OCI-LY7 (cell line): ENCODE measurements around the gene H1-8. TPM values are rescaled to one million over a fixed set of nuclear protein-coding genes. Genes with fewer than 3 reads are reported as not detected.
"Not testable (repeated sequence)": the region's sequence is repeated elsewhere in the genome, so short reads cannot be mapped to it uniquely, and the experiment has no call there.

ENCODE experiments used
- BruUV-seq: library from RNA; stranded (reverse); fragments of 400-500 nt; replicated peaks from 2 replicates; lab custom pipeline; 2021; lab: Mats Ljungman, UMichigan
- CTCF ChIA-PET: fragments of 300-600 bp; sonication (Branson Sonifier 250); formaldehyde crosslinking; loops from one replicate; lab custom pipeline; 2022; ENCODE audit warnings: antibody characterized with exemption; ENCODE audit not compliant: unreplicated experiment; lab: Charles Lee
- POLR2A ChIA-PET: fragments of 300-600 bp; sonication (Branson Sonifier 250); formaldehyde crosslinking; loops from one replicate; lab custom pipeline; 2022; ENCODE audit warnings: antibody characterized with exemption; lab: Charles Lee
- DNase-seq: peaks from one replicate; pipeline ENCODE4 v3.0.0-alpha.2; 2015; ENCODE audit warnings: low spot score
- H2AFZ ChIP-seq: fragments of 200-600 bp; sonication (generic), shearing (Covaris generic); 2 replicates; pipeline ENCODE4 v1.6.1; 2014; ENCODE audit warnings: mild to moderate bottlenecking, antibody characterized with exemption, low read length, moderate library complexity
- H3K27ac ChIP-seq: fragments of 200-600 bp; sonication (generic); 2 replicates; pipeline ENCODE4 v1.5.1; 2014; ENCODE audit warnings: mixed run types, low read depth, mild to moderate bottlenecking, moderate library complexity, low read length, inconsistent platforms; ENCODE audit not compliant: poor library complexity, severe bottlenecking
- H3K36me3 ChIP-seq: fragments of 200-600 bp; sonication (generic); 2 replicates; pipeline ENCODE4 v1.6.1; 2014; ENCODE audit warnings: mild to moderate bottlenecking, antibody characterized with exemption, low read length, moderate library complexity, mixed read lengths; ENCODE audit not compliant: insufficient read depth
- H3K4me1 ChIP-seq: fragments of 200-600 bp; sonication (generic); 2 replicates; pipeline ENCODE4 v1.5.1; 2014; ENCODE audit warnings: mild to moderate bottlenecking, low read length; ENCODE audit not compliant: insufficient read depth, poor library complexity, severe bottlenecking
- H3K4me2 ChIP-seq: fragments of 200-600 bp; sonication (generic); 2 replicates; pipeline ENCODE4 v1.6.1; 2014; ENCODE audit warnings: mild to moderate bottlenecking, low read length
- H3K4me3 ChIP-seq: fragments of 200-600 bp; sonication (generic); 2 replicates; pipeline ENCODE4 v1.5.1; 2014; ENCODE audit warnings: mild to moderate bottlenecking, low read depth, low read length; ENCODE audit not compliant: poor library complexity, severe bottlenecking
- H3K79me2 ChIP-seq: fragments of 200-600 bp; sonication (generic); 2 replicates; pipeline ENCODE4 v1.6.1; 2016; ENCODE audit warnings: low read depth, mild to moderate bottlenecking, low read length, moderate library complexity, mixed read lengths; ENCODE audit not compliant: insufficient read depth
- H3K9me2 ChIP-seq: fragments of 200-600 bp; sonication (generic); 2 replicates; pipeline ENCODE4 v1.6.1; 2016; ENCODE audit warnings: mild to moderate bottlenecking, low read length, mixed read lengths; ENCODE audit not compliant: insufficient read depth
- H3K9me3 ChIP-seq: fragments of 200-600 bp; sonication (generic); 2 replicates; pipeline ENCODE4 v1.6.1; 2014; ENCODE audit warnings: mild to moderate bottlenecking, mixed run types, low read length, mixed read lengths
- H4K20me1 ChIP-seq: fragments of 200-600 bp; sonication (generic); 2 replicates; pipeline ENCODE4 v1.6.1; 2014; ENCODE audit warnings: mild to moderate bottlenecking, antibody characterized with exemption, low read length, moderate library complexity, mixed read lengths; ENCODE audit not compliant: insufficient read depth
- EZH2phosphoT487 ChIP-seq: fragments of 200-600 bp; sonication (generic); IDR thresholded peaks from 2 replicates; pipeline ENCODE4 v1.6.1; 2018; ENCODE audit warnings: low read depth, borderline replicate concordance, mild to moderate bottlenecking, mixed run types, antibody characterized with exemption, low read length, moderate library complexity, mixed read lengths
- intact Hi-C: fragments of 100-400 bp; cut with micrococcal nuclease; formaldehyde crosslinking; loops from one replicate; pipeline ENCODE4 v1.10.0; 2022; ENCODE audit not compliant: unreplicated experiment
- total RNA-seq, 2 experiments: library from RNA; depleted of rRNA in 1 of 2; stranded (reverse); fragments of >200 nt in 1 of 2; shearing (Covaris generic) in 1 of 2; gene quantifications; 2 replicates each; pipeline ENCODE4 v1.2.3, GENCODE V29; 2014 to 2022
- TF ChIP-seq, protein P1 (sequence below): fragments of 200-600 bp; sonication (generic); conservative IDR thresholded peaks from 2 replicates; pipeline ENCODE4 v1.5.1; 2014; ENCODE audit warnings: mild to moderate bottlenecking, antibody characterized with exemption, low read length, moderate library complexity, mixed read lengths

The H1-8 gene
- total RNA-seq, 2 experiments from 2014 or later = not detected

DNA sequence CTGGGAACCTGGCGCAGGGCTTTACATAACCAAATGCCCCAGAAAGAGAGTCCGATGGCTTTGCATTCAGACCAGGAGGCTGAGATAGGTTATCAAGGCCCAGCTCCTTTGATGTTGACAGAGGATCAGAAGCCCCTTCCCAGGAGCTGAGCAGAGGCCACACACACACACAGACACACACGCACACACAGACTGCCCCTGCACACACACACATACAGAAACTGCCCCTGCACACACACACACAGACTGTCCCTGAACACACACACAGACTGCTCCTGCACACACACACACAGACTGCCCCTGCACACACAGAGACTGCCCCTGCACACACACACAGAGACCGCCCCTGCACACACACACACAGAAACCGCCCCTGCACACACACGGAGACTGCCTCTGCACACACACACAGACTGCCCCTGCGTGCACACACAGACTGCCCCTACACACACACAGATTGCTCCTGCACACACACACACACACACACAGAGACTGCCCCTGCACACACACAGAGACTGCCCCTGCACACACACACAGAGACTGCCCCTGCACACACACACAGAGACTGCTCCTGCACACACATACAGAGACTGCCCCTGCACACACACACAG lies 27.0 kb upstream of the H1-8 start:
- POLR2A ChIA-PET, H3K36me3 ChIP-seq, H2AFZ ChIP-seq, H3K27ac ChIP-seq, H3K4me3 ChIP-seq, H3K4me2 ChIP-seq, H4K20me1 ChIP-seq, intact Hi-C loops, CTCF ChIA-PET, BruUV-seq, DNase-seq, H3K9me2 ChIP-seq, H3K79me2 ChIP-seq, H3K9me3 ChIP-seq, H3K4me1 ChIP-seq: not testable (repeated sequence)

GRCh38 chr3:129517516-129517915 lies 25.5 kb upstream of the H1-8 start:
- H3K4me3 ChIP-seq = no peak overlapping the region
- H3K27ac ChIP-seq = no peak overlapping the region
- H3K4me1 ChIP-seq = no peaks in the 10 kb centered on the region
- H3K36me3 ChIP-seq = no peaks in the 10 kb centered on the region
- no peaks in the 10 kb centered on the region for H3K9me2 ChIP-seq
- ChIA-PET CTCF (no interaction called here), POLR2A (interaction anchor here (0.9 to 1.0 kb wide), 2 partner anchors 10 to 37 kb away, joined by 3 to 4 read pairs; no protein-coding TSS in a partner anchor)
- no peak overlapping the region for H2AFZ ChIP-seq
- no peaks in the 10 kb centered on the region for H4K20me1 ChIP-seq
- BruUV-seq = no TSS peak
- no peaks in the 10 kb centered on the region for H3K9me3 ChIP-seq
- H3K79me2 ChIP-seq = no peaks in the 10 kb centered on the region
- TF ChIP-seq, protein P1, sequence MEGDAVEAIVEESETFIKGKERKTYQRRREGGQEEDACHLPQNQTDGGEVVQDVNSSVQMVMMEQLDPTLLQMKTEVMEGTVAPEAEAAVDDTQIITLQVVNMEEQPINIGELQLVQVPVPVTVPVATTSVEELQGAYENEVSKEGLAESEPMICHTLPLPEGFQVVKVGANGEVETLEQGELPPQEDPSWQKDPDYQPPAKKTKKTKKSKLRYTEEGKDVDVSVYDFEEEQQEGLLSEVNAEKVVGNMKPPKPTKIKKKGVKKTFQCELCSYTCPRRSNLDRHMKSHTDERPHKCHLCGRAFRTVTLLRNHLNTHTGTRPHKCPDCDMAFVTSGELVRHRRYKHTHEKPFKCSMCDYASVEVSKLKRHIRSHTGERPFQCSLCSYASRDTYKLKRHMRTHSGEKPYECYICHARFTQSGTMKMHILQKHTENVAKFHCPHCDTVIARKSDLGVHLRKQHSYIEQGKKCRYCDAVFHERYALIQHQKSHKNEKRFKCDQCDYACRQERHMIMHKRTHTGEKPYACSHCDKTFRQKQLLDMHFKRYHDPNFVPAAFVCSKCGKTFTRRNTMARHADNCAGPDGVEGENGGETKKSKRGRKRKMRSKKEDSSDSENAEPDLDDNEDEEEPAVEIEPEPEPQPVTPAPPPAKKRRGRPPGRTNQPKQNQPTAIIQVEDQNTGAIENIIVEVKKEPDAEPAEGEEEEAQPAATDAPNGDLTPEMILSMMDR = no peak
- intact Hi-C loops = no loop called here
- H3K4me2 ChIP-seq = no peak overlapping the region
- DNase-seq = no peak

DNA sequence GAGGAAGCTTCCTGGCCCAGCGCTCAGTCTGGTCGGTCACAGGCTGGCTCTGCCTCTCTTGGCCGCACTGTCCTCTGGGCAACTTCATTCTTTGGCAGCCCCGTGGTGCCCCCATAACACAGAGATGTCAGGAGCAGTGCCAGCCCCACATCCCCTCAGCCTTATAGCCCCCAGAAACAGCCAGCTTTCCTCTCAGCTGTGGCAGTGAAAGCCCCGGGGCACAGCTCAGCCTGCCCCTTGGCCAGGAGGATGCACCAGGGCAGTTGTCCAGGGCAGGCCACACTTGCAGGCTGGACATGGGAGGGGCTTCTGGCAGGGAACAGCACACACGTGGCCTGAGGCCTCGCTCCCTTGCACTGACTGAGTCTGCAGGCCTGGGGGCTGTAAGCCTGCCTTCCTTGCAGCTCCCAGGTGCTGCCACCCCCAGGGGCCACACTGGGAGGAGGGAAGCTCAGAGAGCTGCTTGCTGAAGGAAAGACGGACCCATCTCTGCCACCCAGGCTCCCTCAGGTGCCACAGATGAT lies 24.9 kb upstream of the H1-8 start:
- no peak overlapping the region for H3K4me2 ChIP-seq
- no peaks in the 10 kb centered on the region for H3K36me3 ChIP-seq
- intact Hi-C loops = no loop called here
- H3K9me2 ChIP-seq = no peaks in the 10 kb centered on the region
- CTCF ChIA-PET = no interaction called here
- POLR2A ChIA-PET = interaction anchor here (0.9 to 1.0 kb wide), 2 partner anchors 10 to 36 kb away, joined by 3 to 4 read pairs; no protein-coding TSS in a partner anchor
- no peaks in the 10 kb centered on the region for H4K20me1 ChIP-seq
- BruUV-seq = no TSS peak
- H2AFZ ChIP-seq = no peak overlapping the region
- no peak overlapping the region for H3K27ac ChIP-seq
- H3K79me2 ChIP-seq = no peaks in the 10 kb centered on the region
- no peak overlapping the region for H3K4me3 ChIP-seq
- H3K4me1 ChIP-seq = no peaks in the 10 kb centered on the region
- TF ChIP-seq, protein P1 = no peak
- no peak for TF ChIP-seq EZH2phosphoT487
- H3K9me3 ChIP-seq = no peaks in the 10 kb centered on the region
- DNase-seq = no peak
